Neural cell (in vitro differentiated cells): ENCODE results near the gene GPATCH2L. TPM values are rescaled to one million over a fixed set of nuclear protein-coding genes. Genes with fewer than 3 reads are reported as not detected.

ENCODE experiments used
- H2AFZ ChIP-seq: fragments of 200-600, 300-800 bp; sonication (generic), shearing (Covaris generic); 2 replicates; pipeline ENCODE4 v1.6.0; 2014; ENCODE audit warnings: low read depth, mild to moderate bottlenecking, antibody characterized with exemption, low read length, moderate library complexity
- H3F3A ChIP-seq: fragments of 200-600 bp; shearing (Covaris generic); 2 replicates; pipeline ENCODE4 v1.6.1; 2016; ENCODE audit warnings: mild to moderate bottlenecking, moderate library complexity, mixed read lengths, antibody characterized with exemption, low read length; ENCODE audit not compliant: insufficient read depth, poor library complexity, severe bottlenecking
- H3K27ac ChIP-seq: fragments of 200-600, 300-800 bp; sonication (generic), shearing (Covaris generic); 2 replicates; pipeline ENCODE4 v1.5.1; 2014; ENCODE audit warnings: mild to moderate bottlenecking, low read length, moderate library complexity
- H3K27me3 ChIP-seq: fragments of 300-800, 200-600 bp; sonication (generic), shearing (Covaris generic); 2 replicates; pipeline ENCODE4 v1.6.0; 2014; ENCODE audit warnings: mild to moderate bottlenecking, low read depth, low read length, moderate library complexity; ENCODE audit not compliant: insufficient read depth
- H3K36me3 ChIP-seq: fragments of 300-800, 200-600 bp; sonication (generic), shearing (Covaris generic); 2 replicates; pipeline ENCODE4 v1.5.1; 2014; ENCODE audit warnings: mild to moderate bottlenecking, antibody characterized with exemption, low read length, moderate library complexity; ENCODE audit not compliant: insufficient read depth
- H3K4me2 ChIP-seq: fragments of 300-800, 200-600 bp; sonication (generic), shearing (Covaris generic); 2 replicates; pipeline ENCODE4 v1.6.0; 2014; ENCODE audit warnings: mild to moderate bottlenecking, low read length
- H3K4me3 ChIP-seq: fragments of 300-800, 200-600 bp; sonication (generic), shearing (Covaris generic); 2 replicates; pipeline ENCODE4 v1.5.1; 2014; ENCODE audit warnings: mild to moderate bottlenecking, low read length, moderate library complexity
- H3K79me2 ChIP-seq: fragments of 200-600 bp; shearing (Covaris generic); replicated peaks from 2 replicates; pipeline ENCODE4 v1.6.0; 2014; ENCODE audit warnings: mild to moderate bottlenecking, low read length, moderate library complexity; ENCODE audit not compliant: insufficient read depth
- H3K9ac ChIP-seq: fragments of 300-800, 200-600 bp; sonication (generic), shearing (Covaris generic); 2 replicates; pipeline ENCODE4 v1.6.1; 2016; ENCODE audit warnings: mild to moderate bottlenecking, low read length, mixed read lengths
- H3K9me2 ChIP-seq: fragments of 200-600 bp; shearing (Covaris generic); 2 replicates; pipeline ENCODE4 v1.6.1; 2016; ENCODE audit warnings: mild to moderate bottlenecking, low read length, mixed read lengths; ENCODE audit not compliant: insufficient read depth
- H3K9me3 ChIP-seq: fragments of 200-600, 300-800 bp; sonication (generic), shearing (Covaris generic); 2 replicates; pipeline ENCODE4 v1.6.1; 2016; ENCODE audit warnings: mild to moderate bottlenecking, mixed run types, low read length, moderate library complexity, mixed read lengths
- H4K20me1 ChIP-seq: fragments of 200-600 bp; shearing (Covaris generic); 2 replicates; pipeline ENCODE4 v1.6.1; 2016; ENCODE audit warnings: mild to moderate bottlenecking, mixed run types; ENCODE audit not compliant: insufficient read depth
- EP300 ChIP-seq: fragments of 450-650 bp; conservative IDR thresholded peaks from 2 replicates; pipeline ENCODE4 v1.6.1; 2014; ENCODE audit warnings: antibody characterized with exemption, mild to moderate bottlenecking, moderate library complexity; ENCODE audit not compliant: poor library complexity, severe bottlenecking
- EZH2 ChIP-seq: fragments of 200-600, 300-800 bp; shearing (Covaris generic), sonication (generic); IDR thresholded peaks from 2 replicates; pipeline ENCODE4 v1.6.1; 2014; ENCODE audit warnings: antibody characterized with exemption, low read length, borderline replicate concordance, mild to moderate bottlenecking; ENCODE audit not compliant: insufficient read depth, poor library complexity, severe bottlenecking
- MXI1 ChIP-seq: fragments of 450-650 bp; conservative IDR thresholded peaks from 2 replicates; pipeline ENCODE4 v1.6.1; 2014; ENCODE audit warnings: antibody characterized with exemption, mild to moderate bottlenecking; ENCODE audit not compliant: poor library complexity, severe bottlenecking
- POLR2AphosphoS5 ChIP-seq: IDR thresholded peaks from 2 replicates; pipeline ENCODE4 v1.6.1; 2012
- RAD21 ChIP-seq: fragments of 450-650 bp; conservative IDR thresholded peaks from 2 replicates; pipeline ENCODE4 v1.6.1; 2014; ENCODE audit warnings: antibody characterized with exemption, mild to moderate bottlenecking, moderate library complexity
- REST ChIP-seq: IDR thresholded peaks from 2 replicates; pipeline ENCODE4 v1.6.1; 2012; ENCODE audit warnings: borderline replicate concordance
- SMC3 ChIP-seq: fragments of 450-650 bp; conservative IDR thresholded peaks from 2 replicates; pipeline ENCODE4 v1.6.1; 2014; ENCODE audit warnings: antibody characterized with exemption, mild to moderate bottlenecking, moderate library complexity; ENCODE audit not compliant: poor library complexity
- TAF1 ChIP-seq: IDR thresholded peaks from 2 replicates; pipeline ENCODE4 v1.6.1; 2012; ENCODE audit warnings: low read depth
- polyA plus RNA-seq: library from polyadenylated mRNA; depleted of rRNA; stranded (reverse); fragments of >200 nt; gene quantifications from 2 replicates; pipeline ENCODE4 v1.2.3, GENCODE V29; 2014
- TF ChIP-seq, protein P1 (sequence below): fragments of 450-650 bp; IDR thresholded peaks from 2 replicates; pipeline ENCODE4 v1.5.1; 2014; ENCODE audit warnings: antibody characterized with exemption, mild to moderate bottlenecking, moderate library complexity; ENCODE audit not compliant: poor library complexity, severe bottlenecking

The GPATCH2L gene
- polyA plus RNA-seq, 1 donor from 2014 or later, result 49.6 TPM

DNA sequence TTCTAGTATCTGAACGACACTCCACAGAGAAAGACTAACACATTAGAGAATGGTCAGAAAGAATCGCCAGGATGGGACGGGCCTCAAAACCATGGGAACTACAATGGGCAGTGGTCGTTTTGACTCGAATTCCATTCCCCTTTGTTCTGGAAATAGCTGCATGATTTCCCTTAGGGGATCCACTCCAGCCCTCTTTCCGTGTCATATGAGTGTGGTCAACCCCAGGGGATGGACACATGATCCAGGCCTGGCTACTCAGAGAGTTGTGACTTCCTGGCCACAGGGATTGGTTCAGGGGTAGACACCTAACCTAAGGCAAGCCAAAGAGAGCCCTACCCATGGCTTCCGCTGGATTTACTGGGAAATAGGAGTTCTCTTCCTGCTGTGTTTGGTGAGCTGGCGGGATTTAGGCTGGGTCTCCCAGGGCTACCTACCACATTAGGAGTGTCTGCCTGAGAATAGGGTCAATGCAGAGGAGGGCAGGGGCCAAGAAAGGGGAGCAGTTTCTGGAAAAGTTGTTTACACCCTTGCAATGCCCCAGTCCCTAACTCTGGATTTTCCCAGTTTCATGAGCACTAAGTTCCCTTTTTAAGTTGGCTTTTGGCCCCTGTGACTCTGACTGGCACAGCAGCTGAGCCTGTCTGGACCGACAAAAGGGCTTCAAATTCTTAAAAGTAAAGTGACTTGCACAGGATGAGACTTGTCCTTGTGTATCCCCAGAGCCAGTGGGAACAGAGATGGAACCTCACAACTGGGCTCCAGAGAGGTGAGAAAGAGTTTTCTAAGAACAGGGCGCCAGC lies 28.1 kb upstream of the GPATCH2L start:
- H2AFZ ChIP-seq, result no peak overlapping the region
- no peak overlapping the region for H3K27ac ChIP-seq
- H3K9ac ChIP-seq, result no peak overlapping the region
- no peak overlapping the region for H3K4me3 ChIP-seq
- no peaks in the 10 kb centered on the region for H3K79me2 ChIP-seq
- H4K20me1 ChIP-seq, result no peaks in the 10 kb centered on the region
- no peaks in the 10 kb centered on the region for H3K9me3 ChIP-seq
- no peaks in the 10 kb centered on the region for H3F3A ChIP-seq
- no peaks in the 10 kb centered on the region for H3K36me3 ChIP-seq
- H3K9me2 ChIP-seq, result no peaks in the 10 kb centered on the region
- H3K27me3 ChIP-seq, result no peaks in the 10 kb centered on the region
- H3K4me2 ChIP-seq, result no peak overlapping the region
- TF ChIP-seq EZH2 (no peak), RAD21 (no peak), SMC3 (no peak)

DNA sequence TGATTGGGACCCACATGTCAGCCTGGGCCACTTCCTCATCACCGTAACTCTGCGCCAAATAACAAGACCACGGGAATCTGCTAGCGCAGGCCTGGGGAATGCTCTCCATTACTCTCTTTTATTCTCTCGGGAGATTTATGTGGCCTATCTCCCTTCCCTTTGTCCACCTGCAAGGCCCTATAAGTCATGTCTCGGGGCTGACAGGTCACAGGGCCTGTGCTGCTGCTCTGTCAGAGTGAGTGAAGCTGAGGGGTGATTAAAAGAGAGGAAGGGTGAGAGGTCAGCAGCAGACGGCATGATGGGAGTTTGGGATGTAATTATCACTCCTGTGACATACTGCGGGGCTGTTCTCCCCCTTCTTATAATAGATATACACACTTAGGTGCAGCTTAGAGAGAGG lies 26.2 kb upstream of the GPATCH2L start:
- no peak overlapping the region for H3K27ac ChIP-seq
- no peaks in the 10 kb centered on the region for H3K36me3 ChIP-seq
- H3K79me2 ChIP-seq, result no peaks in the 10 kb centered on the region
- H3F3A ChIP-seq, result no peaks in the 10 kb centered on the region
- no peak overlapping the region for H2AFZ ChIP-seq
- no peaks in the 10 kb centered on the region for H4K20me1 ChIP-seq
- H3K27me3 ChIP-seq, result no peaks in the 10 kb centered on the region
- TF ChIP-seq EP300 (no peak), RAD21 (no peak), POLR2AphosphoS5 (no peak), TAF1 (no peak), SMC3 (no peak), EZH2 (no peak), REST (no peak), MXI1 (no peak)
- TF ChIP-seq, protein P1, sequence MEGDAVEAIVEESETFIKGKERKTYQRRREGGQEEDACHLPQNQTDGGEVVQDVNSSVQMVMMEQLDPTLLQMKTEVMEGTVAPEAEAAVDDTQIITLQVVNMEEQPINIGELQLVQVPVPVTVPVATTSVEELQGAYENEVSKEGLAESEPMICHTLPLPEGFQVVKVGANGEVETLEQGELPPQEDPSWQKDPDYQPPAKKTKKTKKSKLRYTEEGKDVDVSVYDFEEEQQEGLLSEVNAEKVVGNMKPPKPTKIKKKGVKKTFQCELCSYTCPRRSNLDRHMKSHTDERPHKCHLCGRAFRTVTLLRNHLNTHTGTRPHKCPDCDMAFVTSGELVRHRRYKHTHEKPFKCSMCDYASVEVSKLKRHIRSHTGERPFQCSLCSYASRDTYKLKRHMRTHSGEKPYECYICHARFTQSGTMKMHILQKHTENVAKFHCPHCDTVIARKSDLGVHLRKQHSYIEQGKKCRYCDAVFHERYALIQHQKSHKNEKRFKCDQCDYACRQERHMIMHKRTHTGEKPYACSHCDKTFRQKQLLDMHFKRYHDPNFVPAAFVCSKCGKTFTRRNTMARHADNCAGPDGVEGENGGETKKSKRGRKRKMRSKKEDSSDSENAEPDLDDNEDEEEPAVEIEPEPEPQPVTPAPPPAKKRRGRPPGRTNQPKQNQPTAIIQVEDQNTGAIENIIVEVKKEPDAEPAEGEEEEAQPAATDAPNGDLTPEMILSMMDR, result no peak
- H3K9me3 ChIP-seq, result no peaks in the 10 kb centered on the region
- no peaks in the 10 kb centered on the region for H3K9me2 ChIP-seq
- no peak overlapping the region for H3K4me2 ChIP-seq
- no peak overlapping the region for H3K4me3 ChIP-seq
- H3K9ac ChIP-seq, result no peak overlapping the region

DNA sequence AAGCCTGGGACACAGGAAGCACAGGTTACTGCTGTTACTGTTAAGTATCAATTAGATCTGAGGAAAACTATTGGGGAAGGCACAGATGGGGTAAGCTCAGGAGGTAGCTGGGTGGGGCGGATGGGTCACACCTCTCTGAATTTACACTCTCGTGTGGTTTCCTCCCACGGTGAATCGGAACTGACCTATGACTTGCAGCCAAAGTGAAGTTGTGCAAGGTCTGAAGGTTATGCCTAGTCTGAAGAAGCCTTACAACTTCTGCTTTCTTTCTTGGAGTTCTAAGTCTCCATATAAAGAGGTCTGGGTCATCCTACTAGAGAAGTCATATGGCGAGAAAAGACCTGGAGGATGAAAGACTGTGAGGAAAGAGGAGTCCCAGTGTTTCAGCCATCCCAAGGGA lies 25.6 kb upstream of the GPATCH2L start:
- H2AFZ ChIP-seq, result no peak overlapping the region
- H3K9ac ChIP-seq, result no peak overlapping the region
- no peaks in the 10 kb centered on the region for H3F3A ChIP-seq
- no peak overlapping the region for H3K4me2 ChIP-seq
- no peaks in the 10 kb centered on the region for H4K20me1 ChIP-seq
- H3K27ac ChIP-seq, result no peak overlapping the region
- H3K27me3 ChIP-seq, result peaks cover 4% of the 10 kb centered on the region
- H3K9me2 ChIP-seq, result no peaks in the 10 kb centered on the region
- no peaks in the 10 kb centered on the region for H3K79me2 ChIP-seq
- H3K4me3 ChIP-seq, result no peak overlapping the region
- no peaks in the 10 kb centered on the region for H3K9me3 ChIP-seq
- no peaks in the 10 kb centered on the region for H3K36me3 ChIP-seq
- no peak for TF ChIP-seq EZH2
- TF ChIP-seq, protein P1, result no peak
- no peak for TF ChIP-seq POLR2AphosphoS5
- TF ChIP-seq MXI1, result no peak
